Activated T-cell treated with anti-CD3 and anti-CD28 coated beads, Interleukin-2, amount 50 U/mL, for 72 hours (primary cell): ENCODE data around the gene ITCH. TPM values are rescaled to one million over a fixed set of nuclear protein-coding genes. Genes with fewer than 3 reads are reported as not detected.
A peak's percentile ranks its signal among the peaks of the same experiment; 100 is the strongest.

Experiments
- ATAC-seq, 2 donors: fragments of 150-1000 bp; cut with Tn5 transposase; replicated peaks in 1 of 2; 2 replicates each; pipeline ENCODE4 v1.10.0; 2021; ENCODE audit warnings: moderate library complexity in 2 of 2, mild to moderate bottlenecking in 1 of 2
- DNase-seq, 2 donors: peaks; one replicate each; pipeline ENCODE4 v3.0.0; 2021 to 2022; ENCODE audit warnings: mixed read lengths in 1 of 2
- H3K27ac Mint-ChIP-seq: one replicate; pipeline ENCODE4 v1.8.0; 2022; ENCODE audit warnings: mild to moderate bottlenecking, moderate library complexity, mixed read lengths
- H3K27me3 Mint-ChIP-seq: one replicate; pipeline ENCODE4 v1.8.0; 2022; ENCODE audit warnings: low read depth, mixed read lengths
- H3K36me3 Mint-ChIP-seq, 2 donors: one replicate each; pipeline ENCODE4 v1.8.0; 2022; ENCODE audit warnings: mixed read lengths in 2 of 2, mild to moderate bottlenecking in 1 of 2; ENCODE audit not compliant: insufficient read depth in 2 of 2
- H3K4me1 Mint-ChIP-seq: one replicate; pipeline ENCODE4 v1.8.0; 2022; ENCODE audit warnings: low read depth, mixed read lengths
- H3K4me3 Mint-ChIP-seq, 2 donors: one replicate each; pipeline ENCODE4 v1.8.0; 2022; ENCODE audit warnings: mild to moderate bottlenecking in 2 of 2, mixed read lengths in 2 of 2, moderate library complexity in 2 of 2
- H3K9me3 Mint-ChIP-seq, 2 donors: one replicate each; pipeline ENCODE4 v1.8.0; 2022; ENCODE audit warnings: mixed read lengths in 2 of 2
- total RNA-seq, 2 donors: library from RNA; stranded (reverse); gene quantifications; one replicate each; pipeline ENCODE4 v1.2.3, GENCODE V29; 2022

ITCH gene
- total RNA-seq, 2 donors from 2014 or later = 66.5 to 72.1 TPM

- Mint-ChIP-seq H3K4me1 (peaks cover 27% of the 10 kb centered on the region), H3K27me3 (no peaks in the 10 kb centered on the region), H3K36me3 (peaks cover 4 to 9% of the 10 kb centered on the region in 2 donors), H3K4me3 (peak overlapping the region in 1 of 2 donors; percentile 6), H3K27ac (no peak overlapping the region), H3K9me3 (no peaks in the 10 kb centered on the region)
- no peak for DNase-seq
- ATAC-seq = no peak
Measured at GRCh38 chr20:34543463-34544056, 180.5 kb downstream of the ITCH start.

DNA sequence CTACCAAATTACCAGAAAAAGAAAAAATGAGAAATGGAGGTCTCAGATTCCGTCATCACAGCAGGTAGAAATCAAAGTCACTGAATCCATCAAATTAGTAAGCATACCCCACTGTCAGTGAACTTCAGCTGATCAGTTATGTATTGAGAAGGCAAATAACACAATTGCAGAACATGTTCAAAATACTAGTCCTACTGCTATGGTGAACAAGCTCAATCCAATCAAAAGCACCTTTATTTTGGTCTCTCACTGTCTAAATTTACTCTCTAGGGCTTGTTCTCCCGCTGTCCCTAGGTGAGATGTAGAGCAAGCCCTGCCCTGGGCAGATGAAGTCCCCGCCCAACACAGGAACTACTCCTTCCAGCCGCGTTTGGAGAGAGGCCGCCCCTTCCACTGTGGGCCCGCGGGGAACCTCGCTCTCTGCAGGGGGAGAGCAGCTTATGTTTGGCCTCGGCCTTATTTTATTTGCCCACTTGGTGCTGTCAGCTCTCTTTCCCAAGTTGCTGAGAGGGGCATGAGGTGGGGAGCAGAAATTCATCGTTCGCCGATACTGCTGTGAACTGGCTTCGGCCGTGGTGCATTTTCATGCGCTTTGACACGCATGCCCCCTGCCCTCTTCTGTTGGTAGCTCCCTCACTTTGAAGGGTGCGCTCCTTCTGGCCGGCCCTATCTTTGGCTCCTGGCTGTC lies 181.2 kb downstream of the ITCH start:
- Mint-ChIP-seq H3K27ac (no peak overlapping the region), H3K4me1 (peaks cover 27% of the 10 kb centered on the region), H3K36me3 (peaks cover 4 to 9% of the 10 kb centered on the region in 2 donors), H3K27me3 (no peaks in the 10 kb centered on the region), H3K9me3 (no peaks in the 10 kb centered on the region), H3K4me3 (peak overlapping the region; percentile 6 to 52)
- peak; percentile 62 to 72 for ATAC-seq
- peak in 1 of 2 donors; percentile 14 for DNase-seq

DNA sequence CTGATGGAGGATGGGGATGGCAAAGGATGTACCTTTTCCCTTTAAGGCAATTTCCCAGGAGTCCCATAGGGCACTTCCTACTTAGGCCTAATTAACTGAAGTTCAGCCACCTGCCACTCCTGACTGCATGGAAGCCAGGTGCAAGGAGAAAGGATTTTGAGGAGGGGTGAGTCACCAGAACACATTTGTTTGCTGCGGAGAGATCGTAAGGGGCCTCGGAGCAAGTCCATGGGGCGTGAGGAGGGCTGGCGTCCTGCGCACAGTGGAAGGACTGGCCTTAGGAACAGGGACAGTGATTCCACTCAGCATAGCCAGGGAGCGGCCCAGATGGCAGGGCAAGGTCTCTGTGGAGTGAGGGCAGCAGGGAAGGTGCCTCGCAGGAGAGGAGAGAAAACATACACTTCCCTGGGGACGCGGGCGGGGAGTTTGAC lies 183.7 kb downstream of the ITCH start:
- DNase-seq (no peak), ATAC-seq (no peak)
- H3K9me3 Mint-ChIP-seq = no peaks in the 10 kb centered on the region
- no peak overlapping the region for H3K27ac Mint-ChIP-seq
- no peaks in the 10 kb centered on the region for H3K36me3 Mint-ChIP-seq
- H3K27me3 Mint-ChIP-seq = no peaks in the 10 kb centered on the region
- H3K4me1 Mint-ChIP-seq = peaks cover 16% of the 10 kb centered on the region
- H3K4me3 Mint-ChIP-seq = no peak overlapping the region

GRCh38 chr20:34547844-34548613 lies 185.0 kb downstream of the ITCH start:
- Mint-ChIP-seq H3K4me1 (peaks cover 16% of the 10 kb centered on the region), H3K36me3 (no peaks in the 10 kb centered on the region), H3K27ac (no peak overlapping the region), H3K4me3 (no peak overlapping the region), H3K27me3 (no peaks in the 10 kb centered on the region), H3K9me3 (no peaks in the 10 kb centered on the region)
- ATAC-seq = no peak
- no peak for DNase-seq

DNA sequence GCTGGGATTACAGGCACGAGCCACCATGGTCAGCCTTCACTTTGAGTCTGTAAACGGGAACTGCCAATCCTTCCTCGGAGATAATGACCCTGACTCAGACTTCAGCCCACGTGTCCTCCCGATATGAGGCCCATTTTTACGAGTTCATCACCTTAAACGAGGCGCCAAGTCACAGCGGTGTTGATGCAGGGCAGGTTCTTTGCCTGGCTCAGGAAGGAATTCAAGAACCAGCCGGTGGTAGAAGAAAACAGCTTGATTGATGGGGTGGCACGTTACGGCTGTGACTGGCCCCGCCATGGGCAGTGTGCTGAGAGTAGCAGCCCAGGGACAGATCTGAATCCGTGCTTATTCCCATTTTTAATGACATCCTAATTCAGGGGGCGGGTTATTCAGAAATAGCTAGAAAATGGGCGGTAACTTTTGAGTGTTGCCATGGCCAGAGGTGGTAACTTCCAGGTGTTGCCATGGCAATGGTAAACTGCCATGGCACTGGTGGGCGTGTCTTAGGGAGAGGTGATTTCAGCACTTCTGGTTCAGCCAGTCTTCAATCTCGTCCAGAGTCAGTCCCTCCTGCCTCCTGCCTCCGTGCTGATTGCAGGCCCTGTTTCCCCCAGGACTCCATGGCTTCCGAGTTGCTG lies 186.3 kb downstream of the ITCH start:
- H3K9me3 Mint-ChIP-seq = no peaks in the 10 kb centered on the region
- H3K27ac Mint-ChIP-seq = no peak overlapping the region
- DNase-seq = no peak
- ATAC-seq = no peak
- no peak overlapping the region for H3K4me3 Mint-ChIP-seq
- peaks cover 5% of the 10 kb centered on the region for H3K4me1 Mint-ChIP-seq
- no peaks in the 10 kb centered on the region for H3K36me3 Mint-ChIP-seq
- no peaks in the 10 kb centered on the region for H3K27me3 Mint-ChIP-seq

- no peaks in the 10 kb centered on the region for H3K9me3 Mint-ChIP-seq
- ATAC-seq (no peak), DNase-seq (no peak)
- no peak overlapping the region for H3K4me3 Mint-ChIP-seq
- no peaks in the 10 kb centered on the region for H3K4me1 Mint-ChIP-seq
- no peaks in the 10 kb centered on the region for H3K36me3 Mint-ChIP-seq
- H3K27ac Mint-ChIP-seq = no peak overlapping the region
- H3K27me3 Mint-ChIP-seq = no peaks in the 10 kb centered on the region
Measured at GRCh38 chr20:34549929-34550305, 186.8 kb downstream of the ITCH start.

DNA sequence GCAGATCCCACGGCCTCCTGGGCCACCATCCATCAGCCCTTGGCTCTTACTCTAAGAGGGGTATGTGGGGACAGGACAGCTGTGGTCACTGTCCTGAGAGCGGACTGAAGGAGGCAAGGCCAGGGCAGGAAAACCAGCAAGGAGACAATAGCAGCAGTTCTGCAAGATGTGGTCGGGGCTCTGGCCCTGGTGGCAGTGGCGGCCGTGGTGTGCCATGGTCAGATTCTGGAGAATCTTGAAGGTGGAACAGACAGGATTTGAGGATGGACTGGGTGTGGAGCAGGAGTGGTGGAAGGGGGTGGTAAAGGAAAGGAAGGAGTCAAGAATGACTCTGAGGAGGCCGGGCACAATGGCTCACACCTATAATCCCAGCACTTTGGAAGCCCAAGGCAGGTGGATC lies 189.5 kb downstream of the ITCH start:
- peaks cover 7% of the 10 kb centered on the region for H3K4me1 Mint-ChIP-seq
- ATAC-seq (no peak), DNase-seq (no peak)
- H3K4me3 Mint-ChIP-seq = no peak overlapping the region
- no peak overlapping the region for H3K27ac Mint-ChIP-seq
- no peaks in the 10 kb centered on the region for H3K36me3 Mint-ChIP-seq
- no peaks in the 10 kb centered on the region for H3K9me3 Mint-ChIP-seq
- no peaks in the 10 kb centered on the region for H3K27me3 Mint-ChIP-seq

GRCh38 chr20:34553366-34553867 lies 190.3 kb downstream of the ITCH start:
- no peak overlapping the region for H3K27ac Mint-ChIP-seq
- ATAC-seq (no peak), DNase-seq (no peak)
- H3K27me3 Mint-ChIP-seq = no peaks in the 10 kb centered on the region
- peaks cover 0 to 3% of the 10 kb centered on the region in 2 donors for H3K36me3 Mint-ChIP-seq
- H3K4me1 Mint-ChIP-seq = peaks cover 15% of the 10 kb centered on the region
- no peaks in the 10 kb centered on the region for H3K9me3 Mint-ChIP-seq
- H3K4me3 Mint-ChIP-seq = no peak overlapping the region

- Mint-ChIP-seq H3K27me3 (no peaks in the 10 kb centered on the region), H3K9me3 (no peaks in the 10 kb centered on the region), H3K4me1 (peaks cover 15% of the 10 kb centered on the region), H3K36me3 (peaks cover 0 to 3% of the 10 kb centered on the region in 2 donors), H3K4me3 (peak overlapping the region; percentile 89 to 96), H3K27ac (peak overlapping the region; percentile 90)
- ATAC-seq (no peak), DNase-seq (no peak)
Measured at GRCh38 chr20:34557936-34558319, 194.9 kb downstream of the ITCH start.

DNA sequence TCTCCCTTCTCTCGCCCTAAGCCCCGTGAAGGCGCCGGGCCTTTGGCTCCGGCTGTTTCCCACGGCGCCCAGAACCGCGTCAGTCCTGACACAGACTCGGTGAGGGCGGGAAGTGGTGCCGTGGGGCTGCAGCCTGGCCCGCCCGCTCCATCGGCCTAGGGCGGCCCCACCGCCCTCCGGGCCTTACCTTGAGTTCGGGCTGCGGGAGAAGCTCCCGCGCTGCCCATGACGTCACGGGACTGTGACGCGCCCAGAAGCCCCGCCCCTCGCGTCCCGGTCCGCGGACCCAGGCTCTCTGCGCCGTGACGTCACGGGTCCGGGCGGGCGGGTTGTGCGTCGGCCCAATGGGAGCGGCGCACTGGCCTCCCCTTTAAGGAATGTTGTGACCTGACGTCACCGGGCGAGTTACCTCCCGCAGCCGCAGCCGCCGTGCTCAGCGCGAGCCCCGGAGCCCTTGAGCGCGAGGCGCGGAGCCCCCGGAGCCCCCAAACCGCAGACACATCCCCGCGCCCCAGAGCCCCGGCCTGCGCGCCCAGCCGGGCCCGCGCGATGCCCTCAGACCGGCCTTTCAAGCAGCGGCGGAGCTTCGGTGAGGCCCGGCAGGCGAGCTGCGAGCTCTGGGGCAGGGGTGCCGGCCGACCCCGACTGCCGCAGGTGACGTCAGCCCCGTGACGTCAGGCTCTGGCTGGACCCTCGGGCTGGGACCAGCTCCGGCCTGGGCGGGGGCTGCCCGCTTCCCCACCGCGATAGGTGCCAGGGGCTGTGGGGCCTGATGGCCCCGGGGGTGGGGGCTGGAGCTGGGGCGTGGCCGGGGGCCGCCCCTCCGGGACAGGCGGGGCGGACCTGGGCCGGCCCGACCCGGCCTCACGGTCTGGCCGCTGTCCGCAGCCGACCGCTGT lies 195.5 kb downstream of the ITCH start, which contains the start of gene MAP1LC3A:
TSS of gene MAP1LC3A (plus strand) at position 399 of the 899 bp plus-strand sequence. CDS start at position 550, 151 bp downstream.
- Mint-ChIP-seq H3K4me3 (peak within 1 kb of the TSS; percentile 89 to 96), H3K27ac (peak within 1 kb of the TSS; percentile 90), H3K27me3 (no peaks in the 10 kb centered on the region), H3K9me3 (no peaks in the 10 kb centered on the region), H3K36me3 (peaks cover 0 to 3% of the 10 kb centered on the region in 2 donors), H3K4me1 (peaks cover 15% of the 10 kb centered on the region)
- DNase-seq = peak; percentile 91 to 95
- ATAC-seq = peak; percentile 89 to 92

GRCh38 chr20:34559311-34560140 lies 196.5 kb downstream of the ITCH start:
- H3K4me3 Mint-ChIP-seq = peak overlapping the region; percentile 44 to 48
- H3K27me3 Mint-ChIP-seq = no peaks in the 10 kb centered on the region
- peaks cover 0 to 4% of the 10 kb centered on the region in 2 donors for H3K36me3 Mint-ChIP-seq
- ATAC-seq (no peak), DNase-seq (no peak)
- peaks cover 15% of the 10 kb centered on the region for H3K4me1 Mint-ChIP-seq
- H3K9me3 Mint-ChIP-seq = no peaks in the 10 kb centered on the region
- no peak overlapping the region for H3K27ac Mint-ChIP-seq
